Measurements from ENCODE around the gene DACT1.
A peak's percentile ranks its signal among the peaks of the same experiment; 100 is the strongest.

DACT1 gene

DNA sequence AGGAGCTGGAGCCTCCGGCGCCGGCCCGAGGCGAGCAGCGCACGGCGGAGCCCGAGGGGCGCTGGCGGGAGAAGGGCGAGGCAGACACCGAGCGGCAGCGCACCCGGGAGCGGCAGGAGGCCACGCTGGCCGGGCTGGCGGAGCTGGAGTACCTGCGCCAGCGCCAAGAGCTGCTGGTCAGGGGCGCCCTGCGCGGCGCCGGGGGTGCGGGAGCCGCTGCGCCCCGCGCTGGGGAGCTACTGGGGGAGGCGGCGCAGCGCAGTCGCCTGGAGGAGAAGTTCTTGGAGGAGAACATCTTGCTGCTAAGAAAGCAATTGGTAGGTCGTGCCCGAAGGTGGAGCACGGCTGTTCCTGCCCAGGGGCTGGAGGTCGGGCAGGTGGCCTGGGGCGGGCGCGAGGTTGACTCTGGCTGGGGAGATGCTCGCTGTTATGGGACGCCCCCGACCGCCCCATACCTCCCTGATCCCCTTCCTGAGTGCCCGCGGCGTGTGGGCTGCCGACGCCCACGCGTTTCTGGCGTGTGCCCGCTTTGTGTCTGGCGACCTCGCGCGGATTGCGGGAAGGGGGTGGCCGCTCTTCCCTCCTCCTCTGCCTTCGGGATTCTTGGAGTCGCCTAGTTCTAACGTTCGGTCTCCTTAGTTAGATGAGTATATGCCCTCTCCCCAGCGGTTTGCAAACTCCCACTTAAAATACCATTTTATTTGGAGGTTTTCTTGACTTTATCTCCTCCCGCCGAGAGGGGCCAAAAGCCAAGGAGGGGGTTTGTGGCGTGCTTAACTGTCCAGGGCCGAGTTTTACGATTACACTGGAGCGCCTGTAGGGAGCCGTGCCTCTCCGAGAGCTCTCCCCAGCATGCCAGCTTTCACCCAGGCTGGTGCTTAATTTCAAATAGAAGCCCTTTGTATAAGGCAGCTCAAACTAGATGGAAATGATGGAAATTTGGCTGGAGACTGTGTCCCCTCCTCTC lies 752 bp downstream of the DACT1 start:
- peak; percentile 82 for DNase-seq

DNA sequence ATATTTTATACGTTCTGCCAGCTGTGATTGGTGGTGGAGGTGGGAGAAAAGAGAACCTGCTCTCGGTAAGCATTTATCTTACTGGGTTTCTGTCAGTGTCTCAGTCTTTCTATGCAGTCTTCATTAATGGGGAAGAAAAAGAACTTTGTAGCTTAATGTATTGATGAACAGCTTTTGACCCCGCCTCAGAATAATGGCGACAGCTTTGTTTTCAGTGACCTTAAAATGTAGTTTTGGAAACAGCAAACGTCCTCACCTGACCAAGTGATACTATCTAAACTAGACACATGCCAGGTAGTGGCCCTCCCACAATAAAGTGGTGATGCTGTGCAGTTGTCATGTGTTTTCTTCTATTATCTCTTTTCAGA lies 1.4 kb downstream of the DACT1 start:
- no peak for DNase-seq

DNA sequence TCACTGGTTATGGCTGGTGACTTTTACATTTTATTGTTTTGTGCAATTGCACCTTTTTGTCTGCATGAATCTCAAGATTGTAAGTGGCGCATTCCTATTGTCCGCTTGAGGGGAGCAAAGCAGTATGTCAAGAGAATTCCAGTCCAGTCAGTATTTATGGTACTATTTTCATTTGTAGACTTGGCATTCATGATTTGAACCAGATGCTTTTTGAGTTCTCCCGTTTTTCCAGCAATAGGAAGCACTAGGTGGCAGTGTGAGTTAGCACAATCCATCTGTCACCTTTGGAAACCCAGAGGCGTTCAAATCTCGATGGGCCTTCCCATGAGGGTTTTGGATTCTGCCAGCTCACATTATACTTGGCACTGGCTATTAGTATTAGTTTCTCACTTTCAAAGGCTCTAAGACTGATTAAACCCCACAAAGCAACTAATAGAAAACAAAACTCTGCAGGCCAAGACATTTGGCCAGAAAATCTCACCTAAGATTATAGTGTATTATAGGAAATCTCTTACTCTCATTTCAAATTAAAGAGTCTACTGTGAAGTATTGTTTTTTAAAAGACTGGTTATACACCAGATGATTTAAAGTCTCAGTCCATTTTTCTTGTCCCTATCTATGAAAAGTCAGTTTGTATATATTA lies 2.2 kb downstream of the DACT1 start:
- peak; percentile 99 for DNase-seq

DNA sequence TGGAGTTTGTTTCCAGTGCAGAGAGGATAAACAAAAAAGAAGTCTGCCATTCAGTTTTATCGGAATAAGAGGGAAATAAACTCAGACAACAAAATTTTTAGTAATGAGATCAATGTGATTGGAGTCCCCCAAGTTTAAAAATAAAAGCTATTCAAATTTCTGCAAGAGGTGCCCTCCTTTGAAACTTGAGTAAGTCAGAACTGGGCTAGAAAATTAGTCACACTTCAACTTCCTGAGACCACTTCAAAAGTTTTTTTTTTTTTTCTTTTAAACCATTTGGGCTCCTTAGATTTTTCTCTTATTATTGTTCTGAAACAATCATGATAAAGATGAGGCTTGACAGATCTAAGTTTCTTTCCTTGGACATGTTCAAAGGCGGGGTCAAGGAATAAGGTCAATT lies 3.2 kb downstream of the DACT1 start:
- no peak for DNase-seq

DNA sequence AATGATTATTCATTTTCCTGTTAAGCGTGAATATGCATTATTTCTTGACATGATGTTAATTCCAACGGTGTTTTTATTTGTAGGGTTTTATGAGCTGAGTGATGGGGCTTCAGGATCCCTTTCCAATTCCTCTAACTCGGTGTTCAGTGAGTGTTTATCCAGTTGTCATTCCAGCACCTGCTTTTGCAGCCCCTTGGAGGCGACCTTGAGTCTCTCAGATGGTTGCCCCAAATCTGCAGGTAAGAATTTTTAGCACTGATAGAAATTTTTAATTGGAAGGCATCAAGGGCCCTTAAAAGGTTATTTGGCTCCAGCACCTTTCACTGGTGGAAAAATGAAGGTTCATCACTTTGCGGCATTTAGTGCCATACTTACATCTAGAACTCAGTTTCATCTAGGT lies 3.7 kb downstream of the DACT1 start:
- no peak for DNase-seq

DNA sequence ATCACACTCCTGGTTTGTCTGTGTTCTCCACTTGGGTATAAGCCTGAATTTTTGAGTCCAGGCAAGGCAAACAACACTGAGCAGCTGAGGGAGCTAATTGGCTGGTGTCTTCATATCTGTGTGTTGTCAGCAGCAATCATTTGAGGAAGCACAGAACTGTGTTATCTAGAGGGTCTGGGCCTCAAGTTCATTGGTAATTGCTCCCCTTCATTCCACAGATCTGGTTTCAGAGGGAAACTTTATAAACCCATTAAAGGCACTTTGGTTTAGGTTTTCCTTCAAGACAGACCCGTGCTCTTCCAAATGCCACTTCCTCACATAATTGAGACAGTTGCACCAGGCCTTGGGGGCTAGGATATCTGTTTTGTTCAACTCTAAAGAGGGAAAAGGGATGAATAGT lies 5.6 kb downstream of the DACT1 start:
- no peak for DNase-seq

DNA sequence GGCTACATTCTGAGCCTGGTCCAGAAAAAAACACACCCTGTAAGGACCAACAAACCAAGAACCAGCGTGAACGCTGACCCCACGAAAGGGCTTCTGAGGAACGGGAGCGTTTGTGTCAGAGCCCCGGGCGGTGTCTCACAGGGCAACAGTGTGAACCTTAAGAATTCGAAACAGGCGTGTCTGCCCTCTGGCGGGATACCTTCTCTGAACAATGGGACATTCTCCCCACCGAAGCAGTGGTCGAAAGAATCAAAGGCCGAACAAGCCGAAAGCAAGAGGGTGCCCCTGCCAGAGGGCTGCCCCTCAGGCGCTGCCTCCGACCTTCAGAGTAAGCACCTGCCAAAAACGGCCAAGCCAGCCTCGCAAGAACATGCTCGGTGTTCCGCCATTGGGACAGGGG lies 7.9 kb downstream of the DACT1 start:
- no peak for DNase-seq

DNA sequence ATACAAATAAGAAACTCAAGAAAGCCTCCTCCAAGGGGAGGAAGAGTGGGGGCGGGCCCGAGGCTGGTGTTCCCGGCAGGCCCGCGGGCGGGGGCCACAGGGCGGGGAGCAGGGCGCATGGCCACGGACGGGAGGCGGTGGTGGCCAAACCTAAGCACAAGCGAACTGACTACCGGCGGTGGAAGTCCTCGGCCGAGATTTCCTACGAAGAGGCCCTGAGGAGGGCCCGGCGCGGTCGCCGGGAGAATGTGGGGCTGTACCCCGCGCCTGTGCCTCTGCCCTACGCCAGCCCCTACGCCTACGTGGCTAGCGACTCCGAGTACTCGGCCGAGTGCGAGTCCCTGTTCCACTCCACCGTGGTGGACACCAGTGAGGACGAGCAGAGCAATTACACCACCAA lies 8.7 kb downstream of the DACT1 start:
- DNase-seq, result no peak

DNA sequence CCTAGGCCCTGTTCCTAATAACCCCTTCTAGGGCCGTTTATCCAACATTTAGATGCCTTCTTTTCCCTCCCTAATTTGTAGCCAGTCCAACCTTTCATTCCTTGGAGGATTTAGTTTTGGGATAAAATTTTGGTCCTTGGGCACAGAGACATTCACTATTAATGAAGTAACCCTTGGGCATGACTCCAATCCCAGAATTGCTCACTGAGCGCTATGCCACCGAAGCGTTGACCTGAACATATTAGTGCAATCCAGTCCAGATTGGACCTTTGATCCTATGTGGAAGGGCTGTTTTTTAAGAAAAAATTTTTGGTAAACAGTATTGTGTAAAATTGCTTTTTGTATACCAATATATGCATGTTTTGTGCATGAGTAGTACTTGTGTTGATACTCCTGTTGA lies 10.0 kb downstream of the DACT1 start:
- DNase-seq, result no peak

DNA sequence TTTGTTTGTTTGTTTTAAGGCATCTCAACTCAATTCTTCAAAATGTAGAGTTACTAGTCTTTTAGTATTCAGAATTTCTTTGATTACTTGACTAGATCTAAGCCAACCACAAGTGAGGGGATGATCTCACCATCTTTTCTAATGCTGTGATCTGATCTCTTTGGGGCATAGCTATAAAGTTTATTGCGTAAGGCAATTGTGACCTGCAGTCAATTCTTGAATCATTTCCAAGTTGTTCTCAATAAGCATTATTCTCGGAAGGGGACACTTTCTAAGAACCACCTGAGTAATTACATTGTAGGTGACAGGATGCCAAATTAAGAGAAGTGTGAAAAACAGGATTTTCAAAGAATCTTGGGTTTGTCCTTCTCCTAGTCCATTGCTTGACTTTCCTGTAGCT lies 13.1 kb downstream of the DACT1 start:
- no peak for DNase-seq

DNA sequence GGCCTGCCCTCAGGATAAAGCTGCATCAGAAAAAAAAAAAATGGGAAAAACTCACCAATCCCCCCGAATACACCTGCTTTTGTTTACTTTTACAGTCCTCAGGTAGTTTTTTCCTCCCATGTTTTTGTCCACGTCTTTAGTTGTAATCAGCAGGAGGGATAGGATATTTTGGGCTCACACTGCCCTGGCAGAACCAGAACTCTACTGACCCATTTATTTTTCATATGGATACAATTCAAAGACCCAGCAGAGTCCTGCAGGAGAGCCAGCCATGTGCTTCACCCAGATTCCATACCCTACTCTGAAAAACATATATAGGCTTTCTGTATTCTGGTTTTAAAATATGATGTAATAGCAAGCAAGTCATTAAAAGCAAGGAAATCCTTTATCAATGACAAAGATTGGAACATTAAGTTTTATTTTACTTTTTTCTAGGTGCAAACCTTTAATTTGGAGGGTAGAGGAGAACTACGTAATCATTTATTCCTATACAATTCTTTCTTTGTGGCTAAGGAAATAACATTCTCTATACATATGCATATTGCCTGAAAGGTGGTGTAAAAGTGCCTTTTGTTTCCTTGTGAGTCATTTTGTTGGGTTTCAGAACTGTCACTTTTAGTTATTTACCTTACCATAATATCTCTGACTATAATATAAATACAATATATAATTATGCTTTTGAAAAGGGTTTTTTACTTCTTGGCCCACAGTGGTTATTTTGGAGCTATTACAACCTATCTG lies 19.1 kb downstream of the DACT1 start:
- DNase-seq, result no peak

DNA sequence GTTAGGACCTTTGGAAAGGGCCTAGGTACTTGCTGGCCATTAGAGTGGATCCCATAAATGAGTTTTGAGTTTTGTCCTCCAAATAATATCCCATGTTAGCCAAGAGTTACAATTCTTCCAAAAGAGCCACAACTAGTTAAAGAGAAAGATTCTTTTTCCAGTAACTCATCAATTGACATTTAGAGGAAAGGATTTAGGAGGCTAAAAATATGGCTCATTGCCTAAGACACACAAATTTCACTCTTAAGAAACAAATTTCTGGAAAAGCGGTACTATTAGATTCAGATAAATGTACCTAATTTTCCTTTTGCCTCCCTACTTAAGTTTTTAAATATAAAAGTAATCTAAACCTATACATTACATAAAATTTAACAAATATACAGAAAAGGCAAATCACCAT lies 21.3 kb downstream of the DACT1 start:
- DNase-seq, result no peak

DNA sequence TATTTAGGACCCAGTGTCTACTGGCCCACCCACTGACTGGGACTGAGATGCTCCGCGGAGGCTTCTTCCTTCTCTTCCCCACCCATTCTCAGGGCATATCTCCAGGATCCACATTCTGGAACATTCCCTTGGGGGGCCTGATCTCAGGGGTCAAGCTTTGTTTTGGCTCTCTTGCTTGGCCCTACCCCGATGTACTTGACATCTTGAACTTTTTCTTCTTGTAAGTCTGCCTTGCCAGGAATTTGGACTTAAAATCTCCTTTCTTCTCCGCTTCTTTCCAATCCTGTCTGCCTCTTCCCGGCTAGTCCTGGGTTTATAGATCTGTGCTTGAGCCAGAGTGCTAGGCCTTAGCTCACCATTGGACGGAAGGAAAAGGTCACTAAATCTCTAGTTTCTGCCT lies 22.1 kb downstream of the DACT1 start:
- no peak for DNase-seq

DNA sequence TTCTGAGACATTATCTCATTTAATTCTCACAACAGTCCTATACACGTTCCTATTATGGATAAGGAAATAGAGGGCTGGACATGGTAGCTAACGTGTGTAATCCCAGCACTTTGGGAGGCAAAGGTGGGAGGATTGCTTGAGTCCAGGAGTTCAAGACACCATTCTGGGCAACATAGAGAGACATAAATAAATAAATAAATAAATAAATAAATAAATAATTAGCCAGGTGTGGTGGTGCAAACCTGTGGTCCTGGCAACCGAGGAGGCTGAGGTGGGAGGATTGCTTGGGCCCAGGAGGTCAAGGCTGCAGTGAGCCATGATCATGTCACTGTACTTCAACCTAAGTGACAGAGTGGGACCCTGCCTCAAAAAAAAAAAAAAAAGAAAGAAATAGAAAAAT lies 22.6 kb downstream of the DACT1 start:
- DNase-seq, result no peak

DNA sequence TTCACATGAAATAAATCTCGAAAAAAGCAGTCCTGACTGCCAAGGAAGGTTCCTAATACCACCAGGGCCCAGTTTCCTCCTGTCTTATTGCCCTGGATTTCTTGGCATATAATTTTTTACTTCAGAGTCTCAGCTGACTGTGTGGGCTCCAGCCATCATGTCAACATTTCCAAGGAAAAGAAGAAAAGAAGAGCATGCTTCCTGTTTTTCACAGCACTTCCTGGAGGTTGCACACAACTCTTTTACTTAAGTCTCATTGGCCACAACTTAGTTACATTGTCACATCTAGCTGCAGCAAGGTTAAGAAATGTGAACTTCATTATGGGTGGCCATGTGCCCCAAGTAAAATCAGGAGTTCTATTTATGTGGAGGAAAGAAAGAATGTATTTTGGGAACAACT lies 24.3 kb downstream of the DACT1 start:
- DNase-seq, result no peak

DNA sequence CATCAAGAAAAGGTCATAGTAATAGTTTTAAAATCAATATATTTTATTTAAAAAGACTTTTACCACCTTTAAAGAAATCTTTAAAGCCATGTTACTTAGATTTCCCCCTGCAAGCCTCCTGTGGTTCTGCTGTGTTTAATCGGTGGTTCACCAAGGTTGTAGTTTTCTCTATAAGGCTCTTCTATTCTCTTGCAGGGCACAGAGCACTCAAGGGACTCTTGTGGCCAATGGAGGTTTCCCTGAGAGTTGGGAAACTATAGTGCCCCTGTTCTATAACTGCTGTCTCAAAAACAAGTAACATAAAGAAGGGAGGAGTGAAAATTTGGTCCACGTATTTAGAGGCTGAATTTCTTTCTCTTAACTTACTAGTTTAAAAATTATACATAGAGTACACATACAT lies 25.0 kb downstream of the DACT1 start:
- DNase-seq, result peak; percentile 46

DNA sequence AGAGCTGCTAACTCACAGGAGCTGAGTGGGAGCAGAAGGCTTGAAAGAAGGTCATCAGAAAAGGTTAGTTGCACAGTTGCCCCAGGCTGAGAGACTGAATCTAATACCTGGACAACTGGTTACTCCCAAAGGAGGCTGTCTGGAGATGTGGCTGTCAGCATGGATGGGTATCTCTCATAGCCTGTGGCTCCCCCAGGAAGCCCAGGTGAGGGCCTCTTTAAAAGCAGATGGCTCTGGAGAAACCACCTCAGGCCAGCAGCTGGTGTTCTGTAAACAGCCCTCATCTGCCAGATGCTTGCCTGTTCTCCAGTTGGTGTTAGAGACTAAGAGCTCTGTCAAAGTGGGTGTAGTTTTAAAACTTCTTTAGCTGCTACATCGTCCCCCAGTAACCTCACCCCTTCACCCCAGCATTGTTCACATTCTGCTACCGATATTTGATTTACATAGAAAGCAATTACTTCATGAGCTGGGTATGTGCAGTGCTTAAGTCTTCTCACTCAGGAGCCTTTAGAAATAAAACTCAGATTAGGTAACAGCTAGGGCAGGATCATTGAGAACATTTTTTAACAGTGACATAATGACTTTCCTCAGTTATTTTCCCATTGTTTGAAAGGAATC lies 25.8 kb downstream of the DACT1 start:
- peak; percentile 91 for DNase-seq

DNA sequence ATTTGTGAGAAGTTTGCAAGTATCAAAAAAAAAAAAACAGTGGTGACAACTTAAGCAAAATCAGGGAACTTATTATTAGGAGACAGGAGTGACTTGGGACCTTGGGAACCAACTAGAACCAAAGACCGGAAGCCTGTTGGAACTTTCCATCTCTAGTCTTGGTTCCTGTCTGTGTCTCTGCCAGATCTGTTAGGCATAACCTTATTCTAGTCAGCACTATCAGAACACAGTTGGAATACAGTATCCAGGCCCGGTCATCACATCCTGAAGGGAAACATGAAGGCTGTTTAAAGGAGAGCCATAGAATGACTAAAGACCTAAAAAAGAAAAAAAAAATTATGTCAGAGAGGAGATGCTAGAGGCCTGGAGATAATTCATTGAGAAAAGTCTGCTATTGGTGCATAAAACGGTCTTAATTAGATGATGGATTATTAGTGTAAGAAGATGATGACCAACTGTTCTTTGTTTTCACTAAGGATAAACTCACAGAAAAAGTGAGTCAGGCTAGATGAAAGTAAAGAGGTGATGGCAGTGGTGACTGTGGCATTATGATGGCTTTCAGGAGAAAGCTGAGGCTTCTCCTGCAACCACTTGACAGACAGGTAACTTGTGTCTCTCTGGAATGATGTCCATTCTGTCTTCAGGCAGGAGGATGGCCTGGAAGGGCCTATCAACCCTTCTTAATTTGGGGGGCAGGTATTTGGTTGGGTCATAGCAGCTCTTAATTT lies 28.2 kb downstream of the DACT1 start:
- DNase-seq, result no peak

DNA sequence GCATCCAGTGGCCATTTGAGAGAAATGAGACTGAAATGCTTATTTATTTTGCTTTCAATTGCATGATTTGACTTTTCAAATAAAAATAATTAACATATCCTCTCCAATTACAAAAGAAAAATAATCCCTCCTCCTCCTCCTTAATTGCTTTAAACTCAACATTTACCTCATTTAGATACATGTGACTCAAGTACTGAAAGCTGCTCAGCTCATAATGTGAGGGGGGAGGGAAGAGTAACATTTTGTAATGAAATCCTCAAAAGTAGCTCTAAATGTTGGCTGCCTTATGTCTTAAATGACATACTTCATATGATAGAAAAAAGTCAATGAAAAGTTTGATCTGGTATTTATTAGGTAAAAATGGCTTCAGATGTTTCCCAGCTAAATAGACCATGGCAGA lies 29.0 kb downstream of the DACT1 start:
- DNase-seq, result no peak

DNA sequence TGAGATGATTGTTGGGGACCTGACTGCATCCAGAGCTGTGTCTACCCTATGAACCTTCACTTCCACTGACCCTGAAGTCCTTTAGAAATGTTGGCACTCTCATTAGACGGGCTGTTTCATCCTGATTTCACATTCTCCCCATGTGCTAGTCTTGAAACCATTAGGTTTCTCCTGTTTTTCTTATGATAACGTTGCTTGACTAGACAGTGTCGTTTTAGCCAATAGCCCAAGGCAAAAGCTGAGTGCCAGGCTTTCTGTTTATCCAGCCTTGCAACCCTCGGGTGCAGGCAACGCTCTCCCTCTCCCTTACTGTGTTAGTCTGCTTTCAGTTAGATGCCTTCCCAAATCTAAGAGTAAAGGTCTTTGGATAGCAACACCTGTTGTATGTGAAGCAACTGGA lies 30.1 kb downstream of the DACT1 start:
- DNase-seq, result no peak

DNA sequence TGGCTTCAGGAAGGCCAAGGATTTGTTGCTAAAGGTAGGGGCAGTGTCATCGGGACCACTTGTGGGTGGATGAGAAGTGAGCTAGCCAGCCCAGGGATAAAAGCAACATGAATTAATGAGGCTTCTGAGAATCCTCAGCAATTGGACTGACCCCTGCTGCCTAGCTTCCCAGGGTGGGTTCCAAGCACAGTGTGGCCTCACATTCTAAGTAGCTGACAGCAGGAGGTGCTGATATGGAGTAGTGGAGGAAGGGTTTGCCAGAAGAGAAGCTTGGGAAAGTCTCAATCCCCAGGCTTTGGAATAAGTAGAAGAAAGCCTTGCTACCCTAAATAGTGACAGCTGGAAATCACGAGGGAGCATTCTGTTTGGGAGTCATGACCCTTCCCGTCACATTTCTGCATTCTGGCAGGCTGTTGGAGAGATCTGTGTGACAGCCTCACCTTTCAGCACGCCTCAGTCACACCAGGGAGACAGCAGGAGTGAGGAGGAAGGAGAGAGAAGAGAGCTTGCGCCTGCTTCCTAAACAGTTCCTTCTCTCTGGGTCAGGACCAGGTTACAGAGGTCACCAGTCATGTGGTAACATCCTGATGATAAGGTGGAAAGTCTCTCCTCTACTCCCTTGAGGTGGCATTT lies 31.2 kb downstream of the DACT1 start:
- DNase-seq, result no peak

DNA sequence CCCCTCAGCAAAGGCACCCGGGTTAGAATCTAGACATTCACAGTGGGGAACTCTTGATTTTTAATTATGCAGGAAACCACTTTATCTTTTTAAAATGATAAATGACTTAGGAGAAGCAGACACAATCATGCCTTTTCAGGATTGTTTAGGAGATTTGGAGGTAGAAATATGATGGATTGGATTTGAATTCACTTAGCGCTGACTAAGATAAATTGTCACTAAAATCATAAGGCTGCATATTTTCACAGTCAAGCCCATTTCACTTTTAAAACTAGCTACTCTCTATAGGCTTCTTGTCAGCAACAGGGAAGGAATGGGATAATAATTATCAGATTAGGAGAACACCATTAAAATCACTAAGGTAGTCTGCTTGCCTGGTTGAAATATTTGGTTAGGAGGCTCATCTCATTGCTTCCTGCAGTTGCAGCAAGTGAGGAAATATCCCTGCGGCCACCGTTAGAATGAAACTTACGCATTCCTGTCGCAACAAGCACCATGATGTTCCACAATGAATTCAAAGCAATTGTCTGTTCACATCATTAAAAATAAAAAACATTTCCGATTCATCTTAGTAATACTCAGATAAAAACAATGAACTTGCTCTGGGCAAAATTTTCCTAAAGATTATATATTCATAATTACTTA lies 31.9 kb downstream of the DACT1 start:
- DNase-seq, result no peak
